ENCODE data around the gene KRTAP12-3.
"Not testable (repeated sequence)": the region's sequence is repeated elsewhere in the genome, so short reads cannot be mapped to it uniquely, and the experiment has no call there.

The KRTAP12-3 gene

GRCh38 chr21:44686843-44687561, 29.3 kb downstream of the KRTAP12-3 start:
- no peak for DNase-seq

DNA sequence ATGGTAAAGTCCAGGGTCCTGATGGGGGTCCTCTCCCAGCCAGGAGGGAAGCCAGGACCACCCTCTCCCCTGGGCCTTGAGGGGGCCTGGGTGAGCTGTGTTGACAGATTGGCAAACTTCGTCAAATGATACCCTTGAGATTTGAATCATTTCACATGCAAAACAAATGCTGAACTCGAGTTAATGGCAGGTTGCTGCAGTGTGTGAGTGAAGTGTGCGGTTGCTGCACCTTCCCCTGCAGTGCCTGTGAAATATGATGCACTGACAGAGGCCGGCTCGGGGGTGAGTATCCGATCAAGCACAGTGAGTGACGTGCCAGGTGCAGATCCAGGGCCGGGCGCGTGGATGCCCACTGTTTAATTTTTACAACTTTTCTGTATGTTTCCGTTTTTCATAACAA, 29.9 kb downstream of the KRTAP12-3 start:
- no peak for DNase-seq

DNA sequence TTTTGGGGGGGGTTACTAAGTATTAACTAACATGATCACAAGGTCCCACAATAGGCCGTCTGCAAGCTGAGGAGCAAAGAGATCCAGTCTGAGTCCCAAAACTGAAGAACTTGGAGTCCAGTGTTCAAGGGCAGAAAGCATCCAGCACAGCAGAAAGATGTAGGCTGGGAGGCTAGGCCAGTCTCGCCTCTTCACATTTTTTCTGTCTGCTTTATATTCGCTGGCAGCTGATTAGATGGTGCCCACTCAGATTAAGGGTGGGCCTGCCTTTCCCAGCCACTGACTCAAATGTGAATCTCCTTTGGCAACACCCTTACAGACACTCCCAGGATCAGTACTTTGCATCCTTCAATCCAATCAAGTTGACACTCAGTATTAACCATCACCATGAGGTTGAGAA, 32.0 kb downstream of the KRTAP12-3 start:
- DNase-seq = not testable (repeated sequence)

- DNase-seq = no peak
Measured at GRCh38 chr21:44691686-44692085, 34.0 kb downstream of the KRTAP12-3 start.

- no peak for DNase-seq
Measured at GRCh38 chr21:44692798-44693512, 35.2 kb downstream of the KRTAP12-3 start.

DNA sequence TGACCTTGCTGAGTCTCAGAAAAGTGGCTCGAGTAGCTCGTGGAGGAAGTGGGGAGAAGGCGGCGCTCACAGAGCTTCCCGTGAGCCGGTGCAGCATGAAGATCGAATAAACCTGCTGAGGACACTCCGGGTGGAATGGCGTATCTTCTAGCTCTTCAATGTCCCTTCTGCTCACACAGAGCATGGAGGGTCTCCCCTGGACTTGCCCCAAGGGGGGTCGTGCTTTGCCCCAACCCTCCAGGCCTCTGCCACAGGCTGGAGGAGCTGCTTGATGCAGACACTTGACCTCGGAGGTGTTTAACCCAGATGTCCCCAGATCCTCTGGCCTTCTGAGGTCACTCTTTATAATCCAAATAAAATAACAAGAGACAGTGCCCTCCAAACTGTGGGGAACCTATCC, 37.0 kb downstream of the KRTAP12-3 start:
- DNase-seq = no peak

GRCh38 chr21:44695184-44695583, 37.5 kb downstream of the KRTAP12-3 start:
- DNase-seq = no peak

DNA sequence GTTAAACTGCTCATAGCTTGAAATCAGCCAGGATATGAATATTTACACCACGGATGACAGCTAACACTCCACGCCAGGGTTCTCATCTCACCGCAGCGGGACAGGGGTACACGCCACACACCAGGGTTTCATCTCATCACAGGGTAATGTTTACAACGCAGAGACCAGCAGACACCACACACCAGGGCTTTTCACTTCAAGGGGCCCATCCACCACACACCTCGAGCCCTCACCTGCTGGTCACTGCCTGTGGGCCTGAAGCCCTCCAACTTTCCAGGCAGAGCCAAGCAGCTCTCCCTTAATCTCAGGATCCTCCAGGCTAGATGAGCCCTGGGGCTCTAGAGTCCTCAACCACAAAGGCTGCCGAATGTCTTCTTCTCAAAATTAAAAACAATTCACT, 37.9 kb downstream of the KRTAP12-3 start:
- DNase-seq = no peak

- no peak for DNase-seq
Measured at GRCh38 chr21:44696572-44696971, 38.8 kb downstream of the KRTAP12-3 start.

- DNase-seq = not testable (repeated sequence)
Measured at GRCh38 chr21:44697172-44697810, 39.6 kb downstream of the KRTAP12-3 start, which contains the start of gene KRTAP10-12. KRTAP10-12 (plus strand) TSS chr21:44697172; CDS start chr21:44697202, 30 bp downstream.

DNA sequence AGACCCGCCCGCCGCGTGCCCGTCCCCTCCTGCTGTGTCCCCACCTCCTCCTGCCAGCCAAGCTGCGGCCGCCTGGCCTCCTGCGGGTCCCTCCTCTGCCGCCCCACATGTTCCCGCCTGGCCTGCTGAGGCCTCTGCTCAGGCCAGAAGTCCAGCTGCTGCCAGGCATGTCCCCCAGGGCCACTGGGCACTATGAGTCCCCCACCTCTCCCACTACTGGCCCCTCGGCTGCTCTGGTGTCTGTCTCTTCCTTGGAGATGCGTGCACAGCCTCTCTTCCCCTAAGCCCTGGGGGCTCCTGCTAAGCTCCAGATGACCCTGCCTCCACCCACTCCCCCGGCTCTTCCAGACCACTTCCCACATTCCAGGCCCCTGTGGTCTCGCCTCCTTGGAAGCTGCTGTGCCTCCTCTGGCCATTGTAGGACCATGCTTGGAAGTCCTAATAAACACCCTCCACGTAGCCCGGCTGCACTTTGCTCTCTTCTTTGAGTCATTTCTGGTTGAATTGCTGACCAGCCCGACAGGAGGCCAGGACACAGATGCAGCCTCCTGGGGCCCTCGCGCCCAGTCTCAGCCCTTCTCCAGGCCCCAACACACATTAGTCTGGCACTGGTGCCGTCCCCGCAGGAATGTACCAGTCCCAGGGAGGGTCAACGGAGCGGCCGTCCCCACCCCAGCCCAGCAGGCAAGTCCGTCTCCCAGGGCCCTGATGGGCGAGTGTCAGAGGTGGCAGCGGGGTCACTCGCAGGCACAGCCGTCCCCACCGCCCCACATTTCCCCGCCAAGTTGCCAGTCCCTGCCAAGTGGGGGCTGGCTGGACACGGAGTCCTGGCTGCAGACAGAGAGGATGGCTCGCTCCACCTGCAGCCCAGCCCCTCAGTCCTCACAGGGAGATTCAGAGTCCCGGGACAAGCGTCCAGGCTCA, 40.3 kb downstream of the KRTAP12-3 start:
- DNase-seq = no peak

GRCh38 chr21:44699502-44700001, 41.8 kb downstream of the KRTAP12-3 start:
- DNase-seq = no peak

DNA sequence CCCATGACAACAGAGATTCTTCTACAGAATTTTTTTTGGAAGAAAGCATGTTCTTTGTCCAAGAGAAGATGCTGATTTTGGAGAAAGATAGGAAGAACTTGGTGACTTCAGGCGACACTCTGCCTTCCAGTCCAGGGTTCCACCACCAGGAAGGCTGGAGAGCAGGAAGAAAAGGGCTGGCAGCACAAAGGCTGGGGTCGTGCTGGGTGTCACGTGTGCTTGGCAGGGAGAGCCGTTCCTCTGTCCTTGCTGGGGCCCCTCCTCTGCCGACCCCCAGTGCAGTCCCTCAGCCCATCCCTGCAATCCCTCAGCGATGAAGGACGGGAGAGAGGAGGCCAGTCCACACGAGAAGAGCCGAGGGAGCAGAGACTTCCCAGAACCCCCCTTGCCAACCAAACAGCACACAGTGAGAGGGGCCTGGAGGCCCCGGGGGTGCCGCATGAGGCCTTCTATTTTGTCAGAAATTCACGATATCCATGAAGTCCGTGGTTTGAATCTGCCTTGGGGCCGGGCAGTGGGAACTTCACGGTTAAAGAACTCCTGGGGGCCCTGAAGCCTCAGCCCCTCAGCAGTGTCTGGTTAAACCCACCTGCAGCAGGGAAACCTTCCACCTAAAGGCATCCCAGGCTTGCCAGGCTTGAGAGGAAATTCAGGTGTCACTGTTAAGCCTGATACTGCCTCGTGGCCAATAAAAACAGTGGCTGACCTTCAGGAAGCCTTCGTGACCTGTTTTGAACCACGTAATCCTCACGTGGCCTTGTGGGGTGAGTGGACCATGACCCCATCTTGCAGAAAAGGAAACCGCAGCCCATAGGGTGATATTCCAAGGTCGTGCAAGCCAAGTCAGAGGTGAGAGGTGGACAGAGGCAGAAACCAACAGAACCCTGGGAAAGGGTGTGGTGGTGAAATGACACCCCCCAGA, 42.6 kb downstream of the KRTAP12-3 start:
- DNase-seq = no peak

GRCh38 chr21:44701023-44701400, 43.3 kb downstream of the KRTAP12-3 start:
- no peak for DNase-seq

GRCh38 chr21:44701541-44701940, 43.8 kb downstream of the KRTAP12-3 start:
- DNase-seq = no peak

- no peak for DNase-seq
Measured at GRCh38 chr21:44702111-44702972, 44.6 kb downstream of the KRTAP12-3 start.

DNA sequence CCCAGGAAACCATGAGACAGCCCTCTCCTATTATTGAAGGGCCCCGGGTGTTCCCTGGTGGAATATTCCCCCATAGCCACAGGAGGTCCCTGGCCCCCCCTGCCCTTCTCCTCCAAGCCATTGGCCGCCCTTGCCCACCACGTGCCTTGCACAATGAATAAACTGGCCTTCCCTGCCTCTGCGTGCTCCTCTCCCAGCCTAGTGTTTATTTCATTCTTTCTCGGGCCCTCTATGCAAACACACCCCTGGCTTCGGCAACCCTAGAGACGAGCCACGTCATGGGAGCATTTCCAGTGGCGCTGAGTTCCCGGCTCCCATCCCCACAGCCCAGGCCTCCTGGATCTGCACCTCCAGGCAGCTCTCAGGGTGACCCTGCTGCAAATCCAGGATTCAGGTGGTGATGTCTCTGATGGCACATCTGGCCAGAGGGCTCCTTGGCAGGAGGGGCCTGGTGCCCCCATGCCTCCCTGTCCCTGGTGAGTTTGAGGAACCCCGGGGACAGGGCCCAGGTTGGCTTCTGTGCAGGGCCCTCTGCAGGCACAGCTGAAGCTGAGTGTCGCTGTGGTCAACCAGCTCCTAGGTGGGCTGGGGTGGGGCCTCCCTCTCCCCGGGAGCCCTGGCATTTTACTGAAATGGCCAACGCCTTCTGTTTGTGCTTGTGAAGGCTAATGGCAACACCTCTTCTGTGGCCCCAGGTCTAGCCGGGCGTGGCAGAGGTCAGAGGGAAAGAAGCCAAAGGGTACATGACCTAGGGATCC, 45.4 kb downstream of the KRTAP12-3 start:
- DNase-seq = no peak

DNA sequence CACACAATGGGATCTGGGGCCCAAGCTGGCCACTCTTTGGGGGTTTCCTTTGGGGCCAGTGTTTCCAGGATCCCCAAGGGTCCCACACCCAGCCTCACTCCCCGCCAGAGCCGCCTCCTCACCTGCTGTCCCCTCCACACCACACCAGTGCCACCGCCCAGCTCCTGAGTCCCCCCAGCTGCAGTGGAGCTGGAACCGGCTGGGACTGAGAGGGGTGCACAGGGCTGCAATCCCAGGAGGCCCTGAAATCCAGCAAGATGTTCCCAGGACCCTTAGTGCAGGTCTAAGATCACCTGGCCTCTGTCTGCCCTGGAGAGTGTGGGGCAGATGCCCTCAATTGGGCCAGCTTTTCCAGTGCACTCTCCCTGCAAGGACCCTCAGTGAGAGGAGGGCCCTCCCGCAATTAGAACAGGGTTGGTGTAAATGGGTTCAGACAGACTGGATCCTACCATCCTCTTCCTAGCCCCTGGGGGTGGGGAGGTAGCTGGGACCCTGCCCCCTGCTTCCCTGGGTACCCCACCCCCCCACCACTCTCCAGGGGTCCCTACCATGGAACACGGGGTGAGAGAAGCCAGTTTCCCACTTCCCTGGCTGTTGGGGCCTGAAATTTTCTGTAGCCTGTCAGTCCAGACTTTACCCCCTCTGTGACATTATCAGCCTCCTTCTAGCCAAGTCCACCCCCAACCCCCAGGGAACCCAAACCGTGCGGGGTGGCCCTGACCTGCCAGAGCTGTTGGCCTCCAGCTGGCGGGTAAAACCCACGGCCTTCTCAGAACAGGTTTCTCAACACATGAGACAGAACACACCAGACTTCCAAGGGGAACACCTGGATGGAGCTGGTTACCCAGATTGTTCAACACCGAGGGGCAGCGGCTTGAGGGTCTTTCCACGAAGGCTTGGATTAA, 46.3 kb downstream of the KRTAP12-3 start:
- no peak for DNase-seq

DNA sequence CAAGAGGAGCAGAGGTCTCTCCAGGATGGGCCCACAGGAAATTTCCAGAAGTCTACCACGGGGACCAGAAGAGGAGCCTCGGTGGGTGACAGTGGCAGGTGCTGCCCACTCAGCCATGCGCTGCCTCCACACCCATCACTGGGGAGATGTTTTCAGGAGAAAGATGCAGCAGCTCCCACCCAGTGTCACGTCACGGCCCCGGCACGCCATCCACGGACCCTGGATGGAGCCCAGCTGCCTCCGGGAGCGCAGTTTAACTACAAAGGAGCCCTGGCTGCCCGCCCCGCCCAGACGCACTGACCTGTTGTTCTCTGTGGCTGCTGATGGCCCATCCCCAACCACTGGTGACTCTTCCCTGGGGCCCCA, 46.9 kb downstream of the KRTAP12-3 start:
- DNase-seq = no peak
